Progenitor cell of endocrine pancreas (in vitro differentiated cells): Measurements from ENCODE around the gene COX7A2. TPM values are rescaled to one million over a fixed set of nuclear protein-coding genes. Genes with fewer than 3 reads are reported as not detected.

ENCODE experiments used
- DNase-seq: peaks from one replicate; pipeline ENCODE4 v3.0.0; 2021; ENCODE audit warnings: low spot score; ENCODE audit not compliant: unreplicated experiment
- H3K27ac Mint-ChIP-seq: 2 replicates; pipeline ENCODE4 v1.8.0; 2021; ENCODE audit warnings: mild to moderate bottlenecking, moderate library complexity, mixed read lengths
- H3K27me3 Mint-ChIP-seq: 2 replicates; pipeline ENCODE4 v1.8.0; 2021; ENCODE audit warnings: mixed read lengths
- H3K36me3 Mint-ChIP-seq: 2 replicates; pipeline ENCODE4 v1.8.0; 2022; ENCODE audit warnings: mixed read lengths; ENCODE audit not compliant: insufficient read depth
- H3K4me1 Mint-ChIP-seq: 2 replicates; pipeline ENCODE4 v1.8.0; 2021; ENCODE audit warnings: low read depth, mixed read lengths
- H3K4me3 Mint-ChIP-seq: 2 replicates; pipeline ENCODE4 v1.8.0; 2021; ENCODE audit warnings: low read depth, mild to moderate bottlenecking, moderate library complexity, mixed read lengths
- H3K9me3 Mint-ChIP-seq: 2 replicates; pipeline ENCODE4 v1.8.0; 2021; ENCODE audit warnings: low read depth, mixed read lengths
- CTCF ChIP-seq: fragments of 200-600 bp; sonication (generic); IDR thresholded peaks from one replicate; pipeline ENCODE4 v1.5.0; 2021; ENCODE audit warnings: antibody characterized with exemption, mild to moderate bottlenecking; ENCODE audit not compliant: unreplicated experiment
- total RNA-seq: library from RNA; stranded (reverse); gene quantifications from 2 replicates; pipeline ENCODE4 v1.2.1, GENCODE V29; 2021

The COX7A2 gene
- total RNA-seq, 1 donor from 2014 or later, result 311 TPM

GRCh38 chr6:75208298-75209183 lies 35.1 kb downstream of the COX7A2 start:
- peaks cover 57% of the 10 kb centered on the region for H3K27me3 Mint-ChIP-seq
- H3K27ac Mint-ChIP-seq, result peak overlapping the region; percentile 87
- peaks cover 44% of the 10 kb centered on the region for H3K4me1 Mint-ChIP-seq

GRCh38 chr6:75206576-75207342 lies 36.8 kb downstream of the COX7A2 start:
- TF ChIP-seq CTCF, result no peak
- Mint-ChIP-seq H3K27me3 (peaks cover 74% of the 10 kb centered on the region), H3K4me1 (peaks cover 46% of the 10 kb centered on the region), H3K36me3 (no peaks in the 10 kb centered on the region), H3K4me3 (peak overlapping the region; percentile 64), H3K27ac (no peak overlapping the region), H3K9me3 (no peaks in the 10 kb centered on the region)
- DNase-seq, result no peak

More at GRCh38 chr6:75208298-75209183, 35.1 kb downstream of the COX7A2 start:
- TF ChIP-seq CTCF, result peak; percentile 94
- peak overlapping the region; percentile 30 for H3K4me3 Mint-ChIP-seq
- no peaks in the 10 kb centered on the region for H3K9me3 Mint-ChIP-seq
- no peaks in the 10 kb centered on the region for H3K36me3 Mint-ChIP-seq
- DNase-seq, result peak; percentile 75

- Mint-ChIP-seq H3K27ac (peak within 1 kb of the TSS; percentile 23), H3K27me3 (peaks cover 82% of the 10 kb centered on the region), H3K9me3 (no peaks in the 10 kb centered on the region), H3K36me3 (no peaks in the 10 kb centered on the region), H3K4me1 (peaks cover 45% of the 10 kb centered on the region), H3K4me3 (peak within 1 kb of the TSS; percentile 67)
- DNase-seq, result peak; percentile 35
- peak; percentile 23 for TF ChIP-seq CTCF
Observed at GRCh38 chr6:75205776-75206575, 37.6 kb downstream of the COX7A2 start, which contains the start of gene COL12A1. TSS of gene COL12A1 (minus strand) at chr6:75206053. CDS start at chr6:75202792, 3,261 bp downstream.

GRCh38 chr6:75204959-75205775 lies 38.4 kb downstream of the COX7A2 start:
- H3K27ac Mint-ChIP-seq, result peak overlapping the region; percentile 23
- DNase-seq, result no peak
- H3K36me3 Mint-ChIP-seq, result no peaks in the 10 kb centered on the region
- peaks cover 84% of the 10 kb centered on the region for H3K27me3 Mint-ChIP-seq
- peaks cover 41% of the 10 kb centered on the region for H3K4me1 Mint-ChIP-seq
- no peaks in the 10 kb centered on the region for H3K9me3 Mint-ChIP-seq
- peak overlapping the region; percentile 67 for H3K4me3 Mint-ChIP-seq
- TF ChIP-seq CTCF, result no peak
